MM.1S (cell line): ENCODE measurements around the gene TSHB.

Experiments used
- DNase-seq: peaks from one replicate; pipeline ENCODE4 v3.0.0-alpha.2; 2015
- H2AFZ ChIP-seq: fragments of 300-600 bp; sonication (generic); 2 replicates; pipeline ENCODE4 v1.6.0; 2016; ENCODE audit warnings: antibody characterized with exemption, low read length
- H3F3A ChIP-seq: fragments of 300-600 bp; sonication (generic); 2 replicates; pipeline ENCODE4 v1.6.1; 2016; ENCODE audit warnings: mild to moderate bottlenecking, antibody characterized with exemption, low read length, moderate library complexity, mixed read lengths; ENCODE audit not compliant: insufficient read depth
- H3K27ac ChIP-seq: fragments of 300-600 bp; sonication (generic); 2 replicates; pipeline ENCODE4 v1.5.1; 2016; ENCODE audit warnings: mild to moderate bottlenecking, low read length
- H3K27me3 ChIP-seq: fragments of 300-600 bp; sonication (generic); replicated peaks from 2 replicates; pipeline ENCODE4 v1.6.0; 2016; ENCODE audit warnings: low read length; ENCODE audit not compliant: insufficient read depth
- H3K36me3 ChIP-seq: fragments of 300-600 bp; sonication (generic); replicated peaks from 2 replicates; pipeline ENCODE4 v1.6.1; 2016; ENCODE audit warnings: mild to moderate bottlenecking, low read length, mixed read lengths; ENCODE audit not compliant: insufficient read depth
- H3K4me1 ChIP-seq: fragments of 300-600 bp; sonication (generic); 2 replicates; pipeline ENCODE4 v1.6.1; 2016; ENCODE audit warnings: low read length, mixed read lengths
- H3K4me2 ChIP-seq: fragments of 300-600 bp; sonication (generic); 2 replicates; pipeline ENCODE4 v1.6.0; 2016; ENCODE audit warnings: low read depth, low read length
- H3K4me3 ChIP-seq: fragments of 300-600 bp; sonication (generic); 2 replicates; pipeline ENCODE4 v1.5.1; 2016; ENCODE audit warnings: low read length, mixed read lengths
- H3K79me2 ChIP-seq: fragments of 300-600 bp; sonication (generic); 2 replicates; pipeline ENCODE4 v1.6.1; 2016; ENCODE audit warnings: mixed run types, low read length, mixed read lengths
- H3K9ac ChIP-seq: fragments of 300-600 bp; sonication (generic); 2 replicates; pipeline ENCODE4 v1.6.1; 2016; ENCODE audit warnings: low read length, mixed read lengths
- H3K9me2 ChIP-seq: fragments of 300-600 bp; sonication (generic); replicated peaks from 2 replicates; pipeline ENCODE4 v1.6.1; 2016; ENCODE audit warnings: mild to moderate bottlenecking, low read length, mixed read lengths; ENCODE audit not compliant: insufficient read depth
- H3K9me3 ChIP-seq: fragments of 300-600 bp; sonication (generic); replicated peaks from 2 replicates; pipeline ENCODE4 v1.6.1; 2016; ENCODE audit warnings: mild to moderate bottlenecking, low read length, mixed read lengths; ENCODE audit not compliant: insufficient read depth
- H4K20me1 ChIP-seq: fragments of 300-600 bp; sonication (generic); 2 replicates; pipeline ENCODE4 v1.6.1; 2016; ENCODE audit warnings: mild to moderate bottlenecking, low read length, moderate library complexity, mixed read lengths; ENCODE audit not compliant: insufficient read depth
- EZH2 ChIP-seq: fragments of 300-600 bp; sonication (generic); optimal IDR thresholded peaks from 2 replicates; pipeline ENCODE3; 2017; ENCODE audit warnings: low read depth, mild to moderate bottlenecking, antibody characterized with exemption, low read length, mixed read lengths
- EZH2phosphoT487 ChIP-seq: fragments of 300-600 bp; sonication (generic); IDR thresholded peaks from 2 replicates; pipeline ENCODE4 v1.6.1; 2018; ENCODE audit warnings: antibody characterized with exemption, low read length
- TF ChIP-seq, protein P1 (sequence below): fragments of 300-600 bp; sonication (generic); IDR thresholded peaks from 2 replicates; pipeline ENCODE4 v1.5.1; 2016; ENCODE audit warnings: antibody characterized with exemption, low read length, mixed read lengths

TSHB gene

DNA sequence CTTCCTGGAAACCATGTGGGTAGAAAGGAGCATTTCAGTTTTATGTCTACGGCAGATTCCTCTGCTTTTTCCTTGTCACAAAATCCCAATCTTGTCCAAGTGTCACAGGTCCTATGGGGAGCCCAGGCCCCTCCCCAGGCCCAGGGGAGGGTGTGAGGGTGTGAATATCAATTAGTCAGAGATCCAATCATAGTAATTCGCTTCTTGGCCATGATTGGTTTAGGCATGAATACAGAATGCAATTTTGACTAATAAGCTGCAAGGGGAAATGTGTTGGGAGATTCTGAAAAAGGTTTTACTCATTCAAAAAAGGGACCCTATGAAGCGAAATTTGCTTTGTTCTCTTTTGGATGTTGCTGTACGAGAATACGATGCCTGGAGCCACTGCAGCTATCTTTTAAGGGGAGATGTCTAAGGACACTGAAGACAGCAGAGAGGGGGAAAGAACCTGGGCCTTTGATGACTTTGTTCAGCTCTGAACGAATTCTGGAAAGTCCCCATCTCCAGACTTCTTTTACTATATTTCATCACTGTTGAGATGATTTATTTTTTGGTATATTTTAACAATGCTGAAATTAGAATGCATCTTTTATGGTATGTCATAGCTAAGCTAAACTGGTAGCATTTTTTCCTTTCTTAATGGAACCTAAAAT lies 41.5 kb downstream of the TSHB start:
- Histone ChIP-seq H3K4me3 (no peak overlapping the region), H3K9ac (no peak overlapping the region), H2AFZ (no peak overlapping the region), H3K4me1 (no peaks in the 10 kb centered on the region), H3K9me2 (no peaks in the 10 kb centered on the region), H4K20me1 (no peaks in the 10 kb centered on the region), H3K4me2 (no peak overlapping the region), H3K27me3 (no peaks in the 10 kb centered on the region), H3K9me3 (no peaks in the 10 kb centered on the region), H3K36me3 (no peaks in the 10 kb centered on the region), H3K27ac (no peak overlapping the region), H3F3A (no peaks in the 10 kb centered on the region), H3K79me2 (no peaks in the 10 kb centered on the region)
- TF ChIP-seq, protein P1, sequence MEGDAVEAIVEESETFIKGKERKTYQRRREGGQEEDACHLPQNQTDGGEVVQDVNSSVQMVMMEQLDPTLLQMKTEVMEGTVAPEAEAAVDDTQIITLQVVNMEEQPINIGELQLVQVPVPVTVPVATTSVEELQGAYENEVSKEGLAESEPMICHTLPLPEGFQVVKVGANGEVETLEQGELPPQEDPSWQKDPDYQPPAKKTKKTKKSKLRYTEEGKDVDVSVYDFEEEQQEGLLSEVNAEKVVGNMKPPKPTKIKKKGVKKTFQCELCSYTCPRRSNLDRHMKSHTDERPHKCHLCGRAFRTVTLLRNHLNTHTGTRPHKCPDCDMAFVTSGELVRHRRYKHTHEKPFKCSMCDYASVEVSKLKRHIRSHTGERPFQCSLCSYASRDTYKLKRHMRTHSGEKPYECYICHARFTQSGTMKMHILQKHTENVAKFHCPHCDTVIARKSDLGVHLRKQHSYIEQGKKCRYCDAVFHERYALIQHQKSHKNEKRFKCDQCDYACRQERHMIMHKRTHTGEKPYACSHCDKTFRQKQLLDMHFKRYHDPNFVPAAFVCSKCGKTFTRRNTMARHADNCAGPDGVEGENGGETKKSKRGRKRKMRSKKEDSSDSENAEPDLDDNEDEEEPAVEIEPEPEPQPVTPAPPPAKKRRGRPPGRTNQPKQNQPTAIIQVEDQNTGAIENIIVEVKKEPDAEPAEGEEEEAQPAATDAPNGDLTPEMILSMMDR: no peak
- TF ChIP-seq EZH2phosphoT487: no peak
- TF ChIP-seq EZH2: no peak
- no peak for DNase-seq

DNA sequence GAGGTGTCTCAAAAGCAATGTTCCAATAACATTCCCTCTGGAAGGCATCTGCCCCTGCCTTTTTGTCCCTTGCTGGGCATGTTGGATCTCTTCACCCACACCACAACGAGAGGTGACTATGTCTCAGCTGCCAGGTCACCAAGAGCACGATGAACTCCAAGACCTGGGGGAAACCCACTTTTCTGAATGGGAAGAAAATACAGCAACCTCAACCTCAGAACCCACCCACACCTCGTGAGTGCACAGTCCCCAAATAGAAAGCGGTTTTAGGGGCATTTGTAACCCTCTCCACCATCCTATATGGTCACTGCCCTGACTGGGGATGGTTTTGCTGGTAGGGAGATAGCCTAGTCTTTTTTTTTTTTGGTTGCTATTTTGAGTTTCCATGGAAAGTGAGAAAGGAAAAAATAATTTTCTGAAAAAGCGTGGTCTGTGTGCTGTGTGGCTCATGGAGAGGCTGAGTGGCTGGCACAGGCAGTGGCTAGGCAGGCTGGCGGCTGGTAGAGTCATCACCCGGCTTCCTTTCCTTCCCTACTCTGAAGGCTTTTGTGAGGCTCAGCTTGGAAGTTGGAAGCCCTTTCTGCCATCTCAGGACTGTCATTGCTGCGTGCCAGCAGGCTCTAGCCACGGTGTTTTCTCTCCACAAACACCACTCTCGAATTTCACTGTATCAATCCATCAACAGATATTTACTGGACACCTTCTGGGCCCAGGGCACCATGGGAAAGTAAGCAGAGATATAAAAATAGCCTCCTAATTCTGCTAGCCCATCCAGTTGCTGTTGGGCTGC lies 43.9 kb downstream of the TSHB start:
- Histone ChIP-seq H3K4me2 (no peak overlapping the region), H2AFZ (no peak overlapping the region), H3K9me3 (no peaks in the 10 kb centered on the region), H3F3A (no peaks in the 10 kb centered on the region), H3K9me2 (no peaks in the 10 kb centered on the region), H3K27ac (no peak overlapping the region), H3K27me3 (no peaks in the 10 kb centered on the region), H3K4me1 (no peaks in the 10 kb centered on the region; the same call in 1 of the 2 replicates), H3K36me3 (no peaks in the 10 kb centered on the region), H3K79me2 (no peaks in the 10 kb centered on the region), H3K4me3 (no peak overlapping the region), H4K20me1 (no peaks in the 10 kb centered on the region), H3K9ac (no peak overlapping the region)
- DNase-seq: no peak
- TF ChIP-seq EZH2phosphoT487: no peak
- TF ChIP-seq, protein P1: no peak
- TF ChIP-seq EZH2: no peak

DNA sequence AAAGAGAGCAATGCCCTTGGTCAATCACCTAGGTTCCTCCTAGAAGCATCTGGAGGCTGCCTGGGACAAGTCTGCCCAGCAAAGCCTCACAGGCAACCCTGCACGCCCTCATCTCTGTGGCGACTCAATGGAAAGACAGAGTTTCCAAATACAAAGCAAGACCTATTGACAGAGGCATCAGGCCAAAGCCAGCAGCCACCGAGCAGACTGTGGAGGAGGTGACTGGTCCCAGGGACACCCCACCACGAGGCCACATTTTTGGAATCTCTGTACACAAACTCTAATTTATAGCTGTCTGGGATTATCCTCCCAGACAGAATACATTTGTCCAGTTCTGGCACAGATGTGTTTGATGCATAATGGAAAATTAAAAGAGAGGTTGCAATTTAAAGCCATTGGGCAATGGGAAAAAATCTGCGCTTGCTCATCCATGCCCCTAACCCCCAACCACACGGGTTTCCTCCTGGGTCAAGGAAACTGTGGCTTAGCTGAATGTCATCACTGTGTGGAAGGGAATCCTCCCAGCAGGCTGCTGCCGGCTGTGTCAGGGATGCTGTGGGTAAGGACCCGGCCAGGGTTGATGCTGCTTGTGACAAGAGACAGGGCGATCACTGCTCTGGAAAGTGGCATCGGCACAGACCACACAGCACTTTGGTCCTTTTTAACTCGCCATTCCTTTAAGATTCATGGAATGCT lies 45.4 kb downstream of the TSHB start:
- no peaks in the 10 kb centered on the region; the same call in 1 of the 2 replicates for H3K4me1 ChIP-seq
- no peaks in the 10 kb centered on the region for H4K20me1 ChIP-seq
- no peak for TF ChIP-seq EZH2
- TF ChIP-seq, protein P1: no peak
- no peak for TF ChIP-seq EZH2phosphoT487
- H3K79me2 ChIP-seq: no peaks in the 10 kb centered on the region
- H2AFZ ChIP-seq: no peak overlapping the region
- no peaks in the 10 kb centered on the region for H3K9me2 ChIP-seq
- no peaks in the 10 kb centered on the region for H3F3A ChIP-seq
- H3K4me2 ChIP-seq: no peak overlapping the region
- H3K9me3 ChIP-seq: no peaks in the 10 kb centered on the region
- H3K27me3 ChIP-seq: no peaks in the 10 kb centered on the region
- DNase-seq: no peak
- no peaks in the 10 kb centered on the region for H3K36me3 ChIP-seq
- no peak overlapping the region for H3K4me3 ChIP-seq
- no peak overlapping the region for H3K27ac ChIP-seq
- H3K9ac ChIP-seq: no peak overlapping the region
